SH-SY5Y (cell line): Measurements from ENCODE around the gene CBX5.

Experiments used
- GATA2 ChIP-seq: IDR thresholded peaks from 2 replicates; pipeline ENCODE4 v1.6.1; 2011; ENCODE audit warnings: mild to moderate bottlenecking, low read depth, low read length
- GATA3 ChIP-seq: IDR thresholded peaks from 2 replicates; pipeline ENCODE4 v1.6.1; 2011; ENCODE audit warnings: low read depth, mild to moderate bottlenecking, low read length, moderate library complexity

GRCh38 chr12:54300732-54301427 is 21.0 kb upstream of the CBX5 start, which contains the start of gene NFE2:
- TF ChIP-seq GATA3, result no peak
- no peak for TF ChIP-seq GATA2
